Posterior cingulate gyrus (tissue), 11 donors: ENCODE results near the gene TMCO5A.

ENCODE experiments used
- DNase-seq, 10 donors: peaks; one replicate each; pipeline versions ENCODE4 v3.0.0 to v3.0.0-alpha.2; 2020 to 2021; ENCODE audit warnings: mixed read lengths in 3 of 10
- intact Hi-C: fragments of 100-400 bp; cut with DNase I; formaldehyde crosslinking; loops from one replicate; pipeline ENCODE4 v1.15.1; 2023

TMCO5A gene

DNA sequence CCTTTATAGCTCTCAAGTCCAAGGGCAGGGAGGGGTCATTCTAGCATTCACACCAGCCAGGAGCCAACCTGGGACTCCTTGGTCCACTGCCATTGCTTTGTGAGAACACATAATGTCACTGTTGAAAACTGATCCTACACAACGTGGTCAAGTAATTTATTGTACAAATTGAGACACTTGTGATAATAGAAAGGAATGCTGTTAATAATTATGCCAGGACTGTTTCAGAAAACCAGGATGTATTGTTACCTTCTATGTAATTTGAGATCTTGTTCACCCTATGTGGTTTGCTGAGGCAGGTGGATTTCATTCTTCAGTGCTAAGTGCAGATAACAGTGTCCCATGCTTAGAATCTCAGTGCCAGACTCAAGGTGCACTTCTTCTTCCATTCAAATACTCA lies 33.3 kb downstream of the TMCO5A start:
- no peak for DNase-seq
- intact Hi-C loops: no loop called here

DNA sequence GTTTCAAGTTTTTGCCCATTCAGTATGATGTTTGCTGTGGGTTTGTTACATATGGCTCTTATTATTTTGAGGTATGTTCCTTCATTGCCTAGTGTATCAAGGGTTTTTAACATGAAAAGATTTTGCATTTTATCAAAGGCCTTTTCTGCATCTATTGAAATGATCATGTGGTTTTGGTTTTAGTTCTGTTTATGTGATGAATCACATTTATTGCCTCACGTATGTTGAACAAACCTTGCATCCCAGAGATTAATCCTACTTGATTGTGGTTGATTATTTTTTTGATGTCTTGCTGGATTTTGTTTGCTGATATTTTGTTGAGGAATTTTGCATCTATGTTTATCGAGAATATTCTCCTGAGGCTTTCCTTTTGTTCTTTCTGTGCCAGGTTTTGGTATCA lies 39.4 kb downstream of the TMCO5A start:
- no peak for DNase-seq
- intact Hi-C loops: no loop called here

DNA sequence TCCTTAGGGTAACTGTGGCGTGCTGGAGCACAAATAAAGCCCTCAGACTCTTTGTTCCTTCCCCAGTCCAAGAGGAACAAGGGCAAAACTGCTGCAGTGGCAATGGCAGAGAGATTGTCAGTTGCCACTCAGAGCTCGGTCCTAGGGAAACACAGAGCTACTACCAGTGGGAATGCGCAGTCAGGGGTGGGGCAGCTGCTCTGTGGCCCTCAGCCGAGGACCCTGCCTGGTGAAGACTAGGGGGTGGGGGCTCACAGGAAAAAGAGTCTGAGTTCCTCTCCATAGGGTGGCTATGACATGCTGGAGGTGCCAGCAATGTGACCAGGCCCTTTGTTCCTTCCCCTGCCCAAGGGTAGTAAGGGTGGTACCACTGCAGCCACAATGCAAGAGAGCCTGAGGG lies 43.8 kb downstream of the TMCO5A start:
- intact Hi-C loops: no loop called here

GRCh38 chr15:37979671-37980409 lies 45.4 kb downstream of the TMCO5A start:
- peak in 1 of 10 donors; percentile 52 for DNase-seq
- intact Hi-C loops: no loop called here

More for the DNA sequence above, 43.8 kb downstream of the TMCO5A start:
- DNase-seq: peak in 1 of 10 donors; percentile 57

DNA sequence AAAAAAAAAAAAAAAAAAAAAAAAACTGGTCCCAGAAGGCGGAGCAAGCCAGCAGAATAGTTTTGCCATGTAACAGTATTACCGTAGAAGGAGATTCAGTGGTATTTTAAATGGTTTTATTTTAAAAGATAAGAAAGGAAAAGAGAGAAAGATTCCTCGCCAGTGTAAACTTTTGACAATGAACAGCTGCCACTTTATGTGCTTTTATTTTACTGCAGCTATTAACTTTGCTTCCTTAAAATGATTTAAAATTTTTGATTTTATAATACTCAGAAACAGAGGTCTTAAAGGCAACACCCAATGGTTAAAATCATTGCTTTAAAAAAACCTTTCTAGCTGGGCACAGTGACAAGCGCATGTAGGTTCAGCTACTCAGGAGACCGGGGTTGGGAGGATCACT lies 46.8 kb downstream of the TMCO5A start:
- DNase-seq: no peak
- intact Hi-C loops: no loop called here

DNA sequence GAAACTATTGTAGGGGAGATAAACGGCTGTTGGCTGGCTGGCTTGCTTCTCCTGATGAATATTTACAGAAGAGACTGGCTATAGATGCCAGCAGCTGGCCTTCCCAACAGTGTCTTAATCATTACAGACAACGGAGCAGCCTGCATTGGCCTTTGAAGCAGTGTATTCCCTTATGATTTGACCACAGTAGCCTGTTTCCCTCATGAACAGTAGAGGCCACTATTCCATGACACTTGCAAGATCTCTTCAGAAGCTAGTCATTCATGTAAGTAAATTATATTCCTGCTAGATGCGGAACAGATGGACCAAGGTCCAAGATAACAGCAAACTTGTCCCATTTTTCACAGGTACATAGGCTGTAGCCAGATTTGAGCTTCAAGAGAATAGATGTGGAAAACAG lies 47.3 kb downstream of the TMCO5A start:
- DNase-seq: no peak
- intact Hi-C loops: no loop called here

DNA sequence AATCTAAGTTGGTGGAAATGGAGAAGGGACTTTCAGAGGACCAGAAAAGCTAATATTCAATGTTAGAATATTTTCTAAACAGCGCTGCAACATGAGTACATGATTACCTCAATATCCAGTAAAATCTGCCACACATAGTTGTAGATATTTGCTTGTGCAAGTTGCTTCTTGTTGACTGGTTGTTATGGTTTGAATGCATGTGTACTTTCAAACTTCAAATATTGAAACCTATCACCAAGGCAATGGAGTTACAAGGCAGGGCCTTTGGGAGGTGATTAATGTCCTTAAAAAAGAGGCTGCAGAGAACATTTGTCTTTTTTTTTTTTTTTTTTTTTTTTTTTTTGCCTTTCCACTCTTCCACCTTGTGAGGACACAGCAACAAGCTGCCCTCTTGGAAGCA lies 49.9 kb downstream of the TMCO5A start:
- intact Hi-C loops: no loop called here
- DNase-seq: no peak

DNA sequence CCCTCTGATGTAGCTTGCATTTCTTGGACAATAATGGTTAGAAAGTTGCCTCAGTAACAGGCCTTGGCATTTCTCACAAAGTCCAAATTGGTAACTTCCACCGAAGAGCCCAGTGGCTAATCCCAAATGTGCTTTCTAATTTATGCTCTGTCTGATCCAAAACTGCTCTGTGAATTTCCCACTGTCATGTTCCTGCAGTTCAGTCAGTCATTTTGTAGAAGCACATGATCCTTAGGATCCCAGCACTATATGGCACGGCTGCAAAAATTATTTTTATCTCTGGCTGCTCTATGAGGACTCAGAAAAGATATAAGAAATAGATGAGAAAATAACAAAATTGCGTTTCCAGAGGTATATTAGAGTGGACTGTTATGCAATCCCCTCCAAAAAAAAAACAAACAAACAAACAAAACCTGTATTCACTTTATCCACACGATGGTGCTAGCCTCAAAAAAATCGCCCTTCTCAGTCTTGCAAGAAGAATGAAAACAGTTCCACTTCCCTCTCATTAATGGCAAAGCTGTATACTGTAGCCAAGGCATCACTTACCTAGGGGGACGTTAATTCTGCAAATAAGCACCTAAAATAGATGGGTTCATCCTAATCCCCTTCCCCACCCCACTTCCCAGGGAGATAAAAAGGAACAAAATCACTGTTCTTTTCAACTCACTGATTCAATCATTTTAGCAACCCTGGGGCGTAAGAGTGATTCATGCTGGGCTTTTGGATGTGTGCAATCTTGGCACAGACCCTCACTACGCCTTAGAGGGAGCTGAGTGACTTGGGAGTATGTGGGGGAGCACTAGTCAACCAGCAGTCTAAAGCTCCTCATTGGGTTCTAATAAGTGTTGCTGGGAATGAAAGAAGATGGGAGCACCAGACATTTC lies 61.3 kb downstream of the TMCO5A start:
- intact Hi-C loops: loop anchor here (1.0 to 10.0 kb wide), 5 partner anchors 79 to 687 kb away; partner anchors contain the start of gene SPRED1
- peak in 3 of 10 donors; percentile 27 to 86 (median 37) for DNase-seq
